ENCODE measurements around the gene COL4A1. TPM values are rescaled to one million over a fixed set of nuclear protein-coding genes. Genes with fewer than 3 reads are reported as not detected.

COL4A1 gene
- total RNA-seq = 120 TPM
- long read RNA-seq, full-length matches to known transcripts = 49 of 160 reads
- long read RNA-seq, partial matches to known transcripts = 102 of 160 reads
- long read RNA-seq, other reads (novel, unspliced or antisense) = 9 of 160 reads

DNA sequence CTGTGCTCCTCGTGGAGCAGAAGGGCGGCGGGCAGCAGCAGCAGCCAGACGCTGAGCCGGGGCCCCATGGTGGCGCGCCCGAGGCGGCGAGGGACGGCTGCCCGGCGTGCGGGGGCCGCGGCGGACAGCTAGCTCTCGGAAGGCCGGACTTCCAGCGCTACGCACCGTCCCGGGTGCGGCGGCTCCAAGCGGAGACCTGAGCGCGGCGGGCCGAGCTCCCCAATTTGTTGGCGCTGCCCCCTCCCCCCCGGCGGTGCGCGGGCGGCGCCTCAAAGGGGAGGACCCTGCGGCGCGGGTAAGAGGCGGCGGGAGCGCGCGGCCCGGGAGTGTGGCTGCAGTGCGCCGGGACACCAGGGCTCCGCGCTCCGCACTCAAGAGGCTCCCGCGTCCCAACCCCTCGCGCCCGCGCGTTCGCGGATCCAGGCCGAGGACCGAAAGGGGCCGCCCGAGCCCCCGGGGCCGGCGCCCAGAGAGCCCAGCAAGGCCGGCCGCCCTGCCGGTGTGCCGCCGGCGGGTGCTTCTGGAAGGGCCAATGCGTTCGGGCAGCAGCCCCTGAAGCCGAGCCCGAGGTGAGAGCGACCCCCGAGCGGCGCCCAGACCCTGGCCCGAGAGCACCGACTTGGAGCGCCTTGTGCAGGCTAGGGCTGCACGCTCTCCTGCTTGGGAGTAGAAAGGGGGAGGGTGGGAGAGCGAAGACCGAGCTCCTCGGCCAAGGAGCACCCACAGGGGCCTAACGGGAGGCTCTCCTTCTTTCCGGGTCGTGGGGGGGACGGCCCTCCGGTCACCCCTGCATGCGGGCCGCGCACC lies at the start of gene COL4A1, which contains the start of gene COL4A2:
Gene COL4A1 (minus strand): TSS at position 198 of the 807 bp plus-strand sequence. CDS start 130 bp downstream, at position 68.
Gene COL4A2 (plus strand): TSS at position 325 of the 807 bp plus-strand sequence. CDS start 620 bp downstream, outside the sequence.
- TF ChIP-seq, protein P1, sequence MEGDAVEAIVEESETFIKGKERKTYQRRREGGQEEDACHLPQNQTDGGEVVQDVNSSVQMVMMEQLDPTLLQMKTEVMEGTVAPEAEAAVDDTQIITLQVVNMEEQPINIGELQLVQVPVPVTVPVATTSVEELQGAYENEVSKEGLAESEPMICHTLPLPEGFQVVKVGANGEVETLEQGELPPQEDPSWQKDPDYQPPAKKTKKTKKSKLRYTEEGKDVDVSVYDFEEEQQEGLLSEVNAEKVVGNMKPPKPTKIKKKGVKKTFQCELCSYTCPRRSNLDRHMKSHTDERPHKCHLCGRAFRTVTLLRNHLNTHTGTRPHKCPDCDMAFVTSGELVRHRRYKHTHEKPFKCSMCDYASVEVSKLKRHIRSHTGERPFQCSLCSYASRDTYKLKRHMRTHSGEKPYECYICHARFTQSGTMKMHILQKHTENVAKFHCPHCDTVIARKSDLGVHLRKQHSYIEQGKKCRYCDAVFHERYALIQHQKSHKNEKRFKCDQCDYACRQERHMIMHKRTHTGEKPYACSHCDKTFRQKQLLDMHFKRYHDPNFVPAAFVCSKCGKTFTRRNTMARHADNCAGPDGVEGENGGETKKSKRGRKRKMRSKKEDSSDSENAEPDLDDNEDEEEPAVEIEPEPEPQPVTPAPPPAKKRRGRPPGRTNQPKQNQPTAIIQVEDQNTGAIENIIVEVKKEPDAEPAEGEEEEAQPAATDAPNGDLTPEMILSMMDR (IDR thresholded peaks at IDR 0.05; ENCODE audit: borderline replicate concordance) = no peak
- H3K9me3 ChIP-seq (replicated peaks) = no peaks in the 10 kb centered on the region
- no peaks in the 10 kb centered on the region for H3K27me3 ChIP-seq (ENCODE audit: low read depth)
- H3K36me3 ChIP-seq = no peaks in the 10 kb centered on the region
- peaks cover 98% of the 10 kb centered on the region for H3K4me1 ChIP-seq
- H3K27ac ChIP-seq (replicated peaks) = peak within 1 kb of the TSS; percentile 97
- intact Hi-C loops (cut with micrococcal nuclease) = loop anchor here (10.0 kb wide), 2 partner anchors 82 to 108 kb away; no protein-coding TSS in a partner anchor
- H3K4me3 ChIP-seq = peak within 1 kb of the TSS; percentile 83
- DNase-seq = peak; percentile 87

GRCh38 chr13:110356362-110356761 lies 49.4 kb upstream of the COL4A1 start:
- Histone ChIP-seq H3K27me3 (ENCODE audit: low read depth) (no peaks in the 10 kb centered on the region), H3K27ac (replicated peaks) (no peak overlapping the region), H3K4me1 (peaks cover 68% of the 10 kb centered on the region), H3K4me3 (no peak overlapping the region), H3K36me3 (peaks cover 23% of the 10 kb centered on the region), H3K9me3 (replicated peaks) (no peaks in the 10 kb centered on the region)
- TF ChIP-seq, protein P1 (IDR thresholded peaks at IDR 0.05; ENCODE audit: borderline replicate concordance) = no peak
- DNase-seq = no peak
- intact Hi-C loops (cut with micrococcal nuclease) = no loop called here

DNA sequence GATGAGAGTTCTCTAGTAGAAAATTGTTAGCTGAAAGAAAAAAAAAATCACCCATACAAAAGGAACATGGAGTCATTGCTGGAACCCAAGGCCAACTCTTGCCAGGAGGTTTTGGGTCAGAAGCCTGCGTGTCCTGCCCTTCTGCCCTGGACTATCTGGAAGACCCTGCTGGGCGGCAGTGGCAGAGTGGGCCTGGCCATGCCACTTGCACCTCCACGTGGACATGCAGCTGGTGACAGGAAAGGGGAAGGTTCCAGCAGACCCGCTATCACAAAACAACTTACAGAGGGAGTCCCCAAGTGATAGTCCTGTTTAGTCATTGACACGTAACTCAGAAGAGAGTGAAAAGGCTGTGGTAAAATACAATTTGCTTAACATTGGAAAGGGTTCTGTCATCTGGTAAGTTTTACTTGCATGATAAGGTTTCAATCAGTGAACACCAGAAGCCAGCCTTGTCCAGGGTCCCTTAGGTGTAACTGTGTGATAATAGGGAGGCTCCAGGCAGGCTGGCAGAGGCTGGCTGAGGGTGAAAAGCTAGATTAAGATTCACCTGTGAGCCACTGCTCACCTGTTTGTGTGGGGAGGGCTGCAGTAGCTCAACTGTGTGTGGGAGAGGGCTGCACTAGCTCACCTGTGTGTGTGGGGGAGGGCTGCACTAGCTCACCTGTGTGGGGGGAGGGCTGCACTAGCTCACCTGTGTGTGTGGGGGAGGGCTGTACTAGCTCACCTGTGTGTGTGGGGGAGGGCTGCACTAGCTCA lies 47.9 kb upstream of the COL4A1 start:
- no peak overlapping the region for H3K4me3 ChIP-seq
- TF ChIP-seq, protein P1 (IDR thresholded peaks at IDR 0.05; ENCODE audit: borderline replicate concordance) = no peak
- no peak overlapping the region for H3K27ac ChIP-seq (replicated peaks)
- no peaks in the 10 kb centered on the region for H3K9me3 ChIP-seq (replicated peaks)
- H3K4me1 ChIP-seq = peaks cover 68% of the 10 kb centered on the region
- H3K36me3 ChIP-seq = peaks cover 23% of the 10 kb centered on the region
- DNase-seq = no peak
- intact Hi-C loops (cut with micrococcal nuclease) = no loop called here
- no peaks in the 10 kb centered on the region for H3K27me3 ChIP-seq (ENCODE audit: low read depth)

DNA sequence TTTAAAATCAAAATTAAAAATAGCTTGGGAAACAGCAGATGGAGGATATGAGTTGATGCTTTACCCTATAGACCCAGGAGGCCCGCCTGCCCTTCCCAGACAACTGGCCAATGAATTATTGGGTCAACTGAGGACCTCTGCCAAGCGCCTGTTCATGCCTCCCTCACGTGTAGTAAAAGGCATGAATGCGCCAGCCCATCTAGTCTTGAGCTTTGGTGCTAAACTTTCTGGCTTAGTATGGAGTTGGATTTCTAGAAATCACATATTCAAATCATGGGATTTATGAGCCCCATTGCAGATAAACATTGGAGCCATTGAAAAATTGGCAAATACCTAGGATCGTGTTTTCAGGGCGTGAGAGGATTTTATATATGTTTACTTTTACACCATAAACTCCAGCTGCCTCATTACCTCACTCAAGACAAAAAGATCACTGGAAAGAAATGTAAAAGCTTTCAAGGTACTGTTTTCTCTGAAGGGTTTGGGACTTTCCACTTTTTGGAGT lies 47.2 kb upstream of the COL4A1 start:
- H3K27me3 ChIP-seq (ENCODE audit: low read depth) = no peaks in the 10 kb centered on the region
- no peak overlapping the region for H3K4me3 ChIP-seq
- H3K4me1 ChIP-seq = peaks cover 68% of the 10 kb centered on the region
- peaks cover 19% of the 10 kb centered on the region for H3K36me3 ChIP-seq
- TF ChIP-seq, protein P1 (IDR thresholded peaks at IDR 0.05; ENCODE audit: borderline replicate concordance) = no peak
- H3K27ac ChIP-seq (replicated peaks) = no peak overlapping the region
- intact Hi-C loops (cut with micrococcal nuclease) = no loop called here
- no peak for DNase-seq
- no peaks in the 10 kb centered on the region for H3K9me3 ChIP-seq (replicated peaks)

- no peak overlapping the region for H3K4me3 ChIP-seq
- no peaks in the 10 kb centered on the region for H3K9me3 ChIP-seq (replicated peaks)
- intact Hi-C loops (cut with micrococcal nuclease) = no loop called here
- no peaks in the 10 kb centered on the region for H3K27me3 ChIP-seq (ENCODE audit: low read depth)
- DNase-seq = no peak
- peaks cover 72% of the 10 kb centered on the region for H3K4me1 ChIP-seq
- peaks cover 12% of the 10 kb centered on the region for H3K36me3 ChIP-seq
- TF ChIP-seq, protein P1 (IDR thresholded peaks at IDR 0.05; ENCODE audit: borderline replicate concordance) = no peak
- H3K27ac ChIP-seq (replicated peaks) = no peak overlapping the region
Observed at GRCh38 chr13:110353339-110353977, 46.5 kb upstream of the COL4A1 start.

All from left ventricle myocardium inferior (tissue), 1 donor.